Medulla oblongata (tissue), 1 donor: ENCODE measurements around the gene PPP2R5A.

Experiments
- DNase-seq: peaks from one replicate; pipeline ENCODE4 v3.0.0-alpha.2; 2015; ENCODE audit errors: extremely low spot score

Gene PPP2R5A

DNA sequence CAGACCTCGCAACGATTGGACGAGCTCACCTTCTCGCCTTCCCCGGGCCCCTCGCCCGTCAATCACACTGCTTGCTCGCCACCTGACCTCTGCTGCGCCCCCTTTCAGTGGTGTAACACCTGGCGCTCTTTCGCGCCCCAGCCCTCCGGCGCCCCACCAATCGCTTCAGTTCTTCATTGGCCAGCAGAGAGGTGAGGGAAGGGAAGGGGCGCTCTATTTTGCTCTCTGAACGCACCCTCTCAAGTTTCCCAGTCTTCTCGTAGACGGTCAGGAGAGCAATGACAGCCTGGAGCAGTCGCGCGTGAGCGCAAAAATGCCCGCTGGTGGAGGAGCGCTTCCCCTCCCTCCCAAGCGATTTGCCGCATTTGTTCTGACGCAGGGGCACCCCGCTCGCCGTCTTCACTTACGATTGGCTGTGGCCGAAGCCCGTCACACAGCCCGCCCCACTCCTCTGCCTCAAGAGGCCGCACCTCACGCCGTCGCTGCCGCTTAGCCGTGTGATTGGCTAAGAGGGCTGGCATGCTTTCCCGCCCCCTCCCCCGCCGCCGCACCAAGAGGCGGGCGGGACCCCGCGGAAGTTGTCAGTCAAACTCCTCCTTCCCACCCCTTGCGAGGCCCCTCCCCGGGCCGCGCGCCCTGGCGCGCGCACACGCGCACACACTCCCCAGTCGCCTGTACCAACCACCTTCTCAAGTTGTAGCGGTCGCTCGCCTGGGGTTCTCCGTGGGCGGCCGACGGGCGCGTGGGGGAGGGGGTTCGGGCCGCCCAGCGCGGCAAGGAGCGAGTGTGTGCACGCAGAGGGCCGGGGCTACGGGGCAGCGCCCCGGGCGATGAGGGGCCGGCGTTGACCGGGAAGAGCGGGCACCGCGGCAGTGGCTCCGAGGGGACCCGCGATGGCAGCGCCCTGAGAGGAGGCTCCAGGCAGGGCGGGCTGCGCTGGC lies at the start of gene PPP2R5A:
Gene PPP2R5A, plus strand, starts transcription at position 667 of the 941 bp plus-strand sequence. CDS start 701 bp downstream, outside the sequence.
- peak; percentile 99 for DNase-seq

DNA sequence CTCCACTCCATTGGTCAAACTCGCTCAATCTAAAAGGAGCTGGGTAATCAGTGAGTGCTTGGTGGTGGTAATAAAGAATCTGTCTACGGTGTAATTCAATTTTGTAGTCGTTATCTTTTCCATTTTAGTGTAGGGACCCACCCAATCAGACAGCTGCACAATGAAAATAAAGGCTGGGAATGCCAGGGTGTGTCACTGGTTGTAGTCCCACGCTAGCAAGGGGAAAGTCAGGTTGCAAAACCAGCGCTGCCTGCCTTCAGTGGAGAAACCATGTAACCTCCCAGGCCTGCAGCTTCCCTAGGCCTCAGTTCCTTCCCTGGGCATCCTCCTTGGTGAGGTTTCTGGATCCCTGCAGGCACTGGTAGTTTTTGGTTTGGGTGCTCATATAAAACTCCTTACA lies 49.4 kb upstream of the PPP2R5A start:
- no peak for DNase-seq

- no peak for DNase-seq
These were observed 48.5 kb upstream of the PPP2R5A start for GRCh38 chr1:212236664-212237220.

GRCh38 chr1:212237651-212238050 lies 47.6 kb upstream of the PPP2R5A start:
- DNase-seq: no peak

GRCh38 chr1:212238552-212238951 lies 46.7 kb upstream of the PPP2R5A start:
- DNase-seq: peak; percentile 70

DNA sequence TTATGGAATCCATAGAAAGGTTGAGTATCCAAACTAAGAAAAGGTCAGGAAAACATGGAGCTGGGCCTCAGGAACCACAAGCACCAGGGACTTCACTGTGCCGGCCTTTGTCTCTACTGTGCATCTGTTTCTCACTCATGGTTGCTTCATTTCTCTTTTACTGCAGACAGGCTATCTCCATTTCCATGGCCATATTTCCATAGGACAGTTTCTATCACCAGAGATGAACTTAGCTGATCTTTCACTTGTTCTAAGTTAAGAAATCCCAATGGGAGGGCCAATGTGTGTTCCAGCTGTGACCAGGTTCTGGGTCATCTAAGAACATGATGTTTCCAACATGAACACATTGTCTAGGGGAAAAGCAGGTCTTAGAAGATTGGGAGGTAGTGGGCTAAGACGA lies 43.7 kb upstream of the PPP2R5A start:
- DNase-seq: no peak

GRCh38 chr1:212241957-212242287 lies 43.3 kb upstream of the PPP2R5A start:
- DNase-seq: no peak

GRCh38 chr1:212242288-212242984 lies 42.8 kb upstream of the PPP2R5A start:
- DNase-seq: peak; percentile 37

DNA sequence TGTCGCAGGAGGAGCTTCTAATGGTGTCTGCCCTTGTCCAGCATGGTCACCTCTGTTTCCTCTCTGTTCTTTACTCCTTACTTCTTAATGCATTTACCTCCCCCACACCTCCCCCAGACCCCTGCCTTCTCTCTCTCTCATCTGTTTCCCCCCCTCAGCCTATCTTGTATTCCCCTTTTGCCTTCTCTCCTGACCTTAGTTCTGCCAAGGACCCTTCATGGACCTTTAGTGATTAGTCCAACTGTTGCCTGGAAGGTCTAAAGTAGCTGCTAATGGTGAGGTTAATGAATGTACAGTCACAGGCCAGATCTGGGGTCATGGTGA lies 42.3 kb upstream of the PPP2R5A start:
- DNase-seq: no peak

- DNase-seq: no peak
These were observed 40.8 kb upstream of the PPP2R5A start for GRCh38 chr1:212244441-212244840.

DNA sequence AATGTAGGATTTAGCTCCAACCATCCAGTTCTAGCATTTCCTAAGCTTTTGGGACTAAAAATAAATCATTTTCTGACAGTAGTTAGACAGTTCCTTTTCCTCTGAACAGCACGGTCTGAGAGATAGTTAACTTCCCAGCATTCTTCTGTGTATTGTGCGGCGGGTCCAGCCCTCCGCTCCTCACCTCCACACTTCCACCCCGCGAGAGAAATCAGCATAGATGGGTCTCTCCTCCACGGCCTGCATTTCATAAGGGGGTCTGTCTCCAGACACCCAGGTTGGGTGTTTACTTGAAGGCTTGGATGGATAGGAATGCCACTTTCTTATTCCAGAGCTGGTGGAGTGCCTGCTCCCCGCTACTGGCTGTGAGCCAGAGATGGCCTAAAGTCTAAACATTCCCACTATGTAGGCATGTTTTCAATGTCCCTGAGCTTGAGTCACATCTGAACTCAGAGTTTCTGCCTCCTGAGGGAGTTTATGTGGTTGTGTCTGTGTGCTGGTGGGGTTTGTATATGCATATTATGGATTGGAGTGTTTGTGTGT lies 38.0 kb upstream of the PPP2R5A start:
- DNase-seq: no peak

- no peak for DNase-seq
These were observed 37.2 kb upstream of the PPP2R5A start for GRCh38 chr1:212247988-212248387.

GRCh38 chr1:212254853-212255363 lies 30.3 kb upstream of the PPP2R5A start:
- DNase-seq: no peak

GRCh38 chr1:212255705-212256307 lies 29.4 kb upstream of the PPP2R5A start:
- DNase-seq: peak; percentile 16

DNA sequence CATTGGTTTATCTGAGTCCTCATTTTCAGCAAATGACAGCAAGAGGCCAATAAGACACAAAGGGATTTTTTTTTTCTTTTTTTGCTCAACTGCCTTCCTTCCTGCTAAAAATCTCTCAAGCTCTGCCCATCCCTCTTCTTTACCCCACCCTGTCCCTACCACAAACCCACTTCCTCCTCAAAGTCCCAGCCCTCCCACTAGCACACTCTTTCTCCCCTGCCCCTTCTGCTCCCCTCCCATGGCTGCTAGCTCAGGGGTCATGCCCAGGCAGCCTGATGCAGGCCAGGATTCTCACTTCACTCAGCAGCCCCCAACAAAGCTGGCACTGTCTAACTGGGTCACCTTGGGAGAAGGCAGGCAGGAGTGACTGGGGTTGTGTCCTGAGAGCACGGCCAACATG lies 28.8 kb upstream of the PPP2R5A start:
- no peak for DNase-seq

DNA sequence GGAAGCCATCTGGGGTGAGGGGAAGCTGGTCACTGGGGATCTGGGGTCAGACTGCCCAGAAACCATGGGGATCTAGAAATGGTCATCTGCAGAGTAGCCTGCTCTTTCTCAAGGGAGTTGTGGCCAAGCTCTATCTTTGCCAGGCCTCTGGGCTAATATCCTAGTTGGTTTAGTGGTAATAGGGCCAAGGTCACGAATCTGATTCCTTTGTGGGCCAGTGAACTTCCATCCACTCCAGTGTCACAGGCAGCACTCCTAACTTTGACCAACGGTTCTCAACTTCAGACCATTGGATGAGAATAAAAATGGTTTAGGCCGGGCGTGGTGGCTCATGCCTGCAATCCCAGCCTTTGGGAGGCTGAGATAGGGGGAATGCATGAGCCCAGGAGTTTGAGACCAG lies 28.1 kb upstream of the PPP2R5A start:
- no peak for DNase-seq

DNA sequence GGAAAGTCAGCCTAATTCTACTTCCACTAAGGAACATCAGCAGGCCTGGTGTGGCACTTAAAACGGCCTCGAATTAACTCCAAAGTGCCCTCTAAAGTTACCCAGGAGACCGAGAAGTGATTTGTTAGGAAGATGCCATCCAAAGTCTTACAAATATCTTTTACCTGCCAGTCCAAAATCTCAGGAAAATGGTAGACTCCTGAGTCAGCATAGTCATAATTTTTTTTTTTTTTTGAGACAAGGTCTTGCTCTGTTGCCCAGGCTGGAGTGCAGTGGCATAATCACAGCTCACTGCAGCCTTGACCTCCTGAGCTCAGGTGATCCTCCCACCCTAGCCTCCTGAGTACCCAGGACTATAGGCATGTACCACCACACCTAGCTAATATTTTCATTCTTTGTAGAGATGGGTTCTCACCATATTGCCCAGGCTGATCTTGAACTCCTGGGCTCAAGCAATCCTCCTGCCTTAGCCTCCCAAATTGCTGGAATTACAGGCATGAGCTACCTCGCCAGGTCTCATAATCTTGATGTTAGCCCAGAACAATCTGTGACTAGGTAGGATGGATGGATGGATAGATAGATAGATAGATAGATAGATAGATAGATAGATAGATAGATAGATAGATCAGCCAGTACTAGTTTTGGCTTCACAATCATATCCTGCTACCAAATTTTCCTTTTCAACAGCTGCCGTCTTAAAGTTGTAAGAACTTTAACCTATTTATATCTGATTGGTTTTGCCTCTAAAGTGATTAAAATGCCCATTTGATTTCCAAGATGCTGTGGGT lies 25.3 kb upstream of the PPP2R5A start:
- no peak for DNase-seq

DNA sequence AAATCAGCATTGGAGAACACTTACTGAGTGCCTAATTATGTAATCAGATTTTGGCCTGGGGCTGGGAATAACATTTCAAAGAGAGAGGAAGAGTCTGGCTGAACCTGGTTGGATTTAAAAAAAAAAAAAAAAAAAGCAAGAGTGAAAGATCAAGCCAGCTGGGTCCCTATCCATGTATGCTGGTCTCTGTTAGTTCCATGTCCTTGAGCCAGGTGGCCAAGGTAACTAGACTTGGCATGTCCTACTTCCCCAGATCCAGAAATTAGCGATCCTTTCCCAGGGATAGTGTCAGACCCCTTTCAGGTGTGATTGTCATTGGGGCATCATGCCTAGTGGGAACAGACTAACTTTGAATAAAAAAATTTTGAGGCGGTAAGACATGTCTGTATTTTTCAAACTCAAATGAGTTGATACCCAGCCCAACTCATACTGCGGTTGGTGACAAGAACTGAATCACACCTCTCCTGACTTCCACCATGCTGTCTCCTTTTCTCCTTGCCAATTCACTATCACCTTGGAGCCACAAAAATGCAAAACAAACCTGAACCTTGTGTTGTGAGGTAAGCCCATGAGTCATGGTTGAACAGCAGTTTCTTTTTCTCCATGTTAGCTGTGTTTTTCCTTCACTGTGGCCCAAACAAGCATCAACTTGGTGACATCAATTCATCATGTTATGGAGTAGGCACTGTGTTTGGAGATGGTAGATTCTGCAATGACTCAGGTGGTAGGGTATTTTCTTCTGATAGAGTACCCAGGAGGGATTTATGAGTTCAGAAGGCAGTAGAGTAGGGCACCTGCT lies 24.5 kb upstream of the PPP2R5A start:
- no peak for DNase-seq

DNA sequence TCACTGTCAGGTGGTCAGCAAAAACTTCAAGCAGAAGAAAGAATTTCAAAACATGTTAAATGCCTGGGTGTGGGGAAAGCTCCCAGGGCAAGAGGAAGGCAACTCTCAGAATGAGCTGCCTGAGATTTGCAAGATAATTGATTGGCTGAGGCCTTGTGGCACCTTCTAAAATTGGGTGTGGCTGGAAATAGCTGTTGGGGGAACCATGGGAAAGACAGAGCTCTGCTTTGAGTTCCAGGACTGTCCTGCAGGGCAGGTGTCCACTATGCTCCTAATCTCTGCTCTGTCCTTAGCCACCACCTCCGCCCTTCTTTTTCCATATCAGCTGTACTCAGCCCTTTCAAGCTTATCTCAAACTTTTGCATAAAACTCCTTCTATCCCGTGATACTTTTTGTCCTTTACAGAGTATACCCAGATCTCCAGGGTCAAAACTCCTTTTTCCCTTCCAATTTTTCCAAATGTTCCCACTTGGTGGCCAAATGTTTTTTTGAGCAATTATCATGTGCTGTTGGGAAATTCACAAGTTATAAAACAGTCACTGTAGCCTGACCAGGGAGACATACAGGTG lies 23.8 kb upstream of the PPP2R5A start:
- DNase-seq: no peak

DNA sequence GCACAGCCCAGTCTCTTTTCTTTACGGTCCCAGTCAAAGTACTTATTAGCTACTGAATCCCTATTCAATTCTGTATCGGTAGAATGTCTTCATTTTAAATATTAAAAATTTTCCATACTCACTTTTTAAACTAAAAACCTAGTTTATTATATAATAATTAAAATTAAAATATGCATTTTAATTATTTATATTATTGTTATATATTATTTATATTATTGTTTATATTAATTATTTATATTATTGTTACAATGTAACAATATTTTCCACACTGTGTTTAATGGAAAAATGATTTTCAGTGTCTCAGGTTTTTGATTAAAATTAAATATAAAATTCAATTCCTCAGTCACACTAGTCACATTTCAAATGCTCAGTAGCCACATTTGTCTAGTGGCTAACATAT lies 18.2 kb upstream of the PPP2R5A start:
- DNase-seq: no peak
